HG02981 (cell line): ENCODE measurements around the gene HACD4.
"Not testable (repeated sequence)": the region's sequence is repeated elsewhere in the genome, so short reads cannot be mapped to it uniquely, and the experiment has no call there.

Source experiments
- ATAC-seq: cut with Tn5 transposase; IDR thresholded peaks from one replicate; pipeline ENCODE4 v1.9.1; 2021; ENCODE audit warnings: mild to moderate bottlenecking, moderate library complexity; ENCODE audit not compliant: unreplicated experiment

Gene HACD4

DNA sequence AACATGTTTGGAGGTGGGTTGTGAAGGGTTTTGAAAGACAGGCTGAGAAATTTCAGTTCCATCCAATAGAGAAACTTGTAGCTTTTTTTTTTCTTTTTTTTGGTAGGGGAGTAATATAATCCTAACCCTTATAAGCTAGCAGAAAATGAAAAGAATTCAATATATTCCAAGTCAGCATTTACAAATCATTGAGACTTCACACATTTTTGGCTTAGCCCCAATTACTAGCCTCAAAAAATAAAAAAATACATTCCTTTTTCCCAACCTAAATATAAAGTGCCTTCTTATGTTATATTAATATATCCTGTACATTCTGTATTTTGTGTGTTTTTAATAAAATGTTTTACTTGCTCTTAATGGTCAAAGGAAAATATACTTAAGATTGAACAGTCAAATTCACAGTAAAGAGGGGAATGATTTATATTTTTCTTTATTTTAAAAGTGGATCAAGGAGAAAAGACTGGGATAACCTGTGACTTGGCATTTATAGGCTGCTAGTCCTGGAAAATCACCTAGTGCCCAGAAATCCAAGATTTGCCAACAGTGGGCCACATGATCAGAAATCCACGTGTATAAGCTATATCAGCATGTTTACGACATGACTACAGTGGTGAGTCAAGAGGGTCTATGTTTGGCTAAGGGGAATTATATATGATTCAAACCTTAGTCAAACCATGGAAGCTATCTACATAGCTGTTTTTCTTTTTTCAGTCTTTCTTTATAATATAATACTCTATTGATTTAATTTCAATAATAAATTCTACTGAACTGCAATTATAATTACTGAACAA lies 14.5 kb downstream of the HACD4 start:
- ATAC-seq, result no peak

GRCh38 chr9:21015995-21016394 lies 15.4 kb downstream of the HACD4 start:
- ATAC-seq, result no peak

- no peak for ATAC-seq
Observed at GRCh38 chr9:21015129-21015815, 16.2 kb downstream of the HACD4 start.

- no peak for ATAC-seq
Observed at GRCh38 chr9:21002040-21002439, 29.4 kb downstream of the HACD4 start.

- ATAC-seq, result no peak
Observed at GRCh38 chr9:21001581-21001980, 29.9 kb downstream of the HACD4 start.

- peak; percentile 68 for ATAC-seq
Observed at GRCh38 chr9:20997503-20998076, 33.9 kb downstream of the HACD4 start.

DNA sequence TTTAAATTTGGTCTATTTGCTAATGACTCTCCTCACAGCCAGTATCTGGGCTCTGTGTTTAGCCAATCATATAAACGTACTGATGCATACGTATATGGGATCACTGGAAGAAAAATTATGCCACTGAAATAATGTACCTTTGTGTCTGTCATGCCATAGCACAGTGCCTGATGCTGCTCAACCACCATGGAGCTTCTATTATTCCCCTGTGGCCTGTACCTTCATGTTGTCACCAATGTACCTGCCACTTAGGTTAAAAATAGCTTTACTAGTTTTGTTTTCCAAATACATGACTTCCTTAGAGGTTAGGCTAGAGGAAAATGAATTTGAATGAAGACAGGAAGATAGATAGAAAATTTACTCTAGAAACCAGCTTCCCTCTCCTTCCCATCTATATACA lies 34.6 kb downstream of the HACD4 start:
- ATAC-seq, result peak; percentile 81

- ATAC-seq, result no peak
Observed at GRCh38 chr9:20995616-20996015, 35.8 kb downstream of the HACD4 start.

- ATAC-seq, result no peak
Observed at GRCh38 chr9:20994486-20994885, 37.0 kb downstream of the HACD4 start.

- no peak for ATAC-seq
Observed at GRCh38 chr9:20990867-20991266, 40.6 kb downstream of the HACD4 start.

DNA sequence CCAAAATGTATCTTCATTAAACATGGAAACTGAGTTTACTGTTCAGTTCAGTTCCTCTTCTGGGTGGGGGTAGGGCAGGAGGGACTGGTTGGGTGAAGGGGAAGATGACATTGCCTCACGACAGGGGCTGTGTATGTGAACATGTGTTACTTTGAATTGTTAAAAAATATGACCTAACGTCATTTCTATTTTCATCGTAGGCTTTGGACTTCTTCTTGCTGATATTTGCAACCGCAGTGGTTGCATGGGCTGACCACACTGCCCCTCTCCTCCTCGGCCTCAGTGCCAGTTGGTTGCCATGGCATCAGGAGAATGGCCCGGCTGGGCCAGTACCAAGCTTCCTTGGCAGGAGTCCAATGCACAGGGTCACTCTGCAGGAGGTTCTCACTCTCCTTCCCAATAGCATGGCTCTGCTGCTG lies 41.5 kb downstream of the HACD4 start:
- ATAC-seq, result no peak

DNA sequence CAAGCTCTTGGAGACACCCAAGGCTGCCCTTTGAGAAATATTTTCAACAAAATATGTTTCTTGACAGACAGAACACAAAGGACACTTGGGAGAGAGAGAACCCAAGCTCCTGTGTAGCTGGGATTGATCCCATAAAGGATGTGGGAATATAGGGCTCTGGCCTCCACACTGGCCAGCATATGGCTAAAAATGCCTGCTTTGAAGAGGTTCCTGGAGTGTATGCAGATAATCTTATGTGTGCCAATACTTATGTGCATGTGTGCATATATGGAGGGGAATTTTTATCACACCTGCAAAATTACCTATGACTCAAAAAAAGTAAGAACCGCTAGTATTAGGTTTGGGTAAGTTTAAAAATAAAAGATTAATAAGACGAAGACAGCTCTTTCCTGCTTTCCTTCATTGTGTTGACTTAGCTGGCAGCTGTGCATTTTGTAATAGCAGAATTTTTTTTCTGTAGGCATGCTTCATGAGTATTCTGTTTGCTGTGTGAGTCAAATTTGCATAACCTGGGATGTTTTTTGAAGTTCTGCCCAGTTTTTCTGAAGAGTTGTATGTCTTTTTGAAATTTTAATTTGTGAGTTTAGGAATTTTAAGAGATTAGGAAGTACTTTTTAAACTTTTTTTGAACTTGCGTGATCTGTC lies 42.6 kb downstream of the HACD4 start:
- no peak for ATAC-seq

DNA sequence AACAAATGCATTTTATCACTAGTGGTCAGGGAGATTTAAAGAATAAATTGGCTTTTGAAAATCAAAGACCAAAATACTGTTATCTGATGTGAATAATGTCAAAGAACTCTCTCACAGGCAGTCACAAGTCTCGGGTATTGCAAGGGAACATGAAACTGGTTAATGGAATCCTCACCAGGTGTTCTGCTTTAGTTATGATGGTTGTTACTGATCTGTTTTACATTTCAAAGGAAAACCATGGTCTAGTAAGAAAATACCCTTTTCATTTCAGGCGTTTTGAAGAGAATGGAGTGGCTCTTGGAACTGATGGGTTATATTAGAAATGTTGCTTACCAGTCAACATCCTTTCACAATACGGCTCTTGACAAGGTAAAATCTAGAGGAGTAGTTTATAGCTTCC lies 43.4 kb downstream of the HACD4 start:
- no peak for ATAC-seq

DNA sequence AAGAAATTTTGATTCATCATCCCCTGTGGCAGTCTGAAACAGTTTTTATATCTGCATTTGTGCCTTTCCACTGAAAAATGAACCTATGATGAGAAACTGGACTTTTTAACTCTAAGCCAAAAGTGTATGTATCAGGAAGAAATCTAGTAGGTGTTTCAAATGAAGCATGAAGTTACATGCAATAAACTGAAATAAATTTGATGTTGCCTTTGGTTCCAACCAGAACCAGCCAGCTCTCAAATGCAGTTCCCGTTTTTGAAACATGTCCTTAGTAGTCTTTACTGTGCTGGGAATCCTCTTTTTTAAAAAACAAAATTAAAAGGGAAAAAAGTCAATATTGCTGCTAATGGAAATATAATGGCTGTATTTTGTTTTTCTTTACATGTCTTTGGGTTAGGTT lies 43.9 kb downstream of the HACD4 start:
- ATAC-seq, result no peak

DNA sequence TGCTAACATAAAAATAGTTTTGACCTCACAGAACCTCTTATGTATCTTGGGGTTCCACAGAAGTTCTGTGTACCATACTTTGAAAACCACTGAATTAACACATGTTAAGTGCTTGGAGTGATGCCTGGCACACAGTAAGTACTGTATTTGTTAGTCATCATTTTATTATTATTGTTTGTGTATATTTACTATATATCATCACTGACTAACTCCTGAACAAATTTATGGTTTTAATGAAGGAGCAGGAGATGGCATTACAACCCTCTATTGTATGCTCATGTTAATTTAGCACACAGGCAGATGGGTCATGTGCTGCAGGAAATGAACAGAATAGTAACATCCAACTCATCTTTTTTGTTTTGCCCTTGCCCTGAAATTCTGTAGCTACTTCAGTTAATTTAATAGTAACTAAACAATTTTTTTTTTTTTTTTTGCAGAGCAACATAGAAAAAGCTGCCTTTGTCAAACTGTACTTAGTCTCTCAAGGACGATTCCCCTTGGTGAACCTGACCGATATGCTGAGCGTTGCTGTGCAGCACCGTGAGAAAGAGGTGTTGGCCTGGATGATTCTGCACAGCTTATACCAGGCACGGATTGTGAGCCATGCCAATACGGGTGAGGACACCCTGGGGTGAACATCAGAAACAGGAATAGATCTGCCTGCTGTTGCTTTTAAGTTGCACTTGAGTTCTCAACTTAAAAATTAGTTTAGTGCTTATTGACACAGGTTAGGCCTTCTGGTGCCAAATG lies 45.4 kb downstream of the HACD4 start:
- ATAC-seq, result no peak

GRCh38 chr9:20984506-20984905 lies 46.9 kb downstream of the HACD4 start:
- ATAC-seq, result no peak

GRCh38 chr9:20981486-20981885 lies 50.0 kb downstream of the HACD4 start:
- no peak for ATAC-seq

DNA sequence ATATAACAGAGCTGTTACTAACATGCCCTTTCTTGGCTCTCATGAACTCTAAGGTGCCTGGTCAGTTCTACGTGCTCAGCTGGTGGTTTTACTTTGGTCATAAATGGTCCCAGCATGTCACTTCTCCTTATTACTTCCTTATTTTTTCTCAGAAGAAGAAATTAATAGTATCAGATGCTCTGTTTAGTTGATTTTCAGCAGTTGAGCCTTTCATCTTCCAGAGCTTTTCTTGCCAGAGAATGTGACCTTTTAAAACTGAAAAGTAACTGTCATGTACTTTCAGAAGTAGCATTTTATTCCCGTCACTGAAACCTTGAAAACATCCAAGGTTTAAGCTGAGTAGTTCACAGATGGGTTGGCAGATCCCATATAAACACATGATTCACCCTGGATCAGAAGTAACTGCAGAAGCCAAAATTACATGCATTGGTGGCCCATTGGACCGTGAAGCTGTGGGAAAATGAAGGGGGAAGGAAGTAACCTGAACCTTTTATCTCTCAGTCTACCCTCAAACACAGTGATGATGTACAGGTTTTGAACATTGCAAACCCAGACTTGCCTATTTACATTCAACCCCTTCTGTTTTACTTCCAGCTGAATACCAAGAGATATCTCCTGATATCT lies 50.5 kb downstream of the HACD4 start:
- ATAC-seq, result peak; percentile 84

- ATAC-seq, result no peak
Observed at GRCh38 chr9:20978249-20978648, 53.2 kb downstream of the HACD4 start.

DNA sequence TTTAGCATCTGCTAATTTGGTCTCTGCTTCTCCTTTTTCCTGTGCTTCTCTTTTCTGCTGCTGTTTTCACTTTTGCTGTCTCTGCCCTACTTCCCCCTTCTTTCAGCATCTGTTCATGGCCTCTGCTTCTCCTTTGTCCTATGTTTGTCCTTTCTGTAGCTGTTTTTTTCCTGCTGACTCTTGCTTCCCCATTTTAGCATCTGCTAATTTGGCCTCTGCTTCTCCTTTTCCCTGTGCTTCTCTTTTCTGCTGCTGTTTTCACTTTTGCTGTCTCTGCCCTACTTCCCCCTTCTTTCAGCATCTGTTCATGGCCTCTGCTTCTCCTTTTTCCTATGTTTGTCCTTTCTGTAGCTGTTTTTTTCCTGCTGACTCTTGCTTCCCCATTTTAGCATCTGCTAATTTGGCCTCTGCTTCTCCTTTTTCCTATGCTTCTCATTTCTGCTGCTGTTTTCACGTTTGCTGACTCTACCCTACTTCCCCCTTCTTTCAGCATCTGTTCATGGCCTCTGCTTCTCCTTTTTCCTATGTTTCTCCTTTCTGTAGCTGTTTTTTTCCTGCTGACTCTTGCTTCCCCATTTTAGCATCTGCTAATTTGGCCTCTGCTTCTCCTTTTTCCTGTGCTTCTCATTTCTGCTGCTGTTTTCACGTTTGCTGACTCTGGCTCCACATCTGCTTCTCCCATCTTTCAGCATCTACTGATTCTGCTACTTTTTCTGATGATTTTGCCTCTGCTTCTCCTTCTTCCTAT lies 57.1 kb downstream of the HACD4 start:
- ATAC-seq, result not testable (repeated sequence)
